HG02973 (cell line): ENCODE results near the gene MICAL2.

Experiments used
- ATAC-seq: cut with Tn5 transposase; IDR thresholded peaks from one replicate; pipeline ENCODE4 v1.9.1; 2021; ENCODE audit warnings: moderate library complexity; ENCODE audit not compliant: unreplicated experiment

The MICAL2 gene

DNA sequence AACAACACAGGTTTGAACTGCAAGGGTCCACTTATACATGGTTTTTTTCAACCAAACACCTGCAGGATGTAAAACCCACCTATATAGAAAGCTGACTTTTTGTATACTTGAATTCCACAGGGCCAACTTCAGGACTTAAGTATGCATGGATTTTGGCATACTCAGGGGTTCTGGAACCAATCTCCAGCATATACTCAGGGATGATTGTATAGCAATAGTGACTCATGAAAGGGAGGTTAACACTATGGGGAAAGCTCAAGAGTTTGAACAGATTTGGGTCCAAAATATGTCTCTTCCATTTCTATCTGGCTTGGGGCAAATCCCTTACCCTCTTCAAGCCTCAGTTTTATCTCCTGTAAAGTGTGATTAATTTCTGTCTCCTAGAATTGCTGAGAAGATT lies 94.9 kb downstream of the MICAL2 start:
- no peak for ATAC-seq

DNA sequence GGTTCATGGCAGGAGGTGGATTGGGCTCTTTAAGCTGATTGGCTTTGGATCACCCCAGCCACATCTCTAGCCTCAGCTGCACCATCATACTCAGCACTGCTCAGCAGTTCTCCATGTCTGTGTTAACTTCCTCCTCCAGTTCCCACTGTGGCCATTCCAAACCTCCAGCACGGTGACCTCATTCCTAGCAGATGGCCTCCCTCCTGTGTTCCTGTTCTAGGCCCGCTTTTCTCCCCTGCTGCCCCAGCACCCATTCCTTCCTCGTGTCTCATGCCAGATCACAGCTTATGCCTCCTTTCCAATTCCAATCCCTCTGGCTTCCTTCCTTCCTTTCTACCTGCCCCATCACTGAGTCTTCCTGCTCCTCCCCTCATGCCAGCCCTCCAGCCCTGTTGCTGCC lies 96.1 kb downstream of the MICAL2 start:
- no peak for ATAC-seq

DNA sequence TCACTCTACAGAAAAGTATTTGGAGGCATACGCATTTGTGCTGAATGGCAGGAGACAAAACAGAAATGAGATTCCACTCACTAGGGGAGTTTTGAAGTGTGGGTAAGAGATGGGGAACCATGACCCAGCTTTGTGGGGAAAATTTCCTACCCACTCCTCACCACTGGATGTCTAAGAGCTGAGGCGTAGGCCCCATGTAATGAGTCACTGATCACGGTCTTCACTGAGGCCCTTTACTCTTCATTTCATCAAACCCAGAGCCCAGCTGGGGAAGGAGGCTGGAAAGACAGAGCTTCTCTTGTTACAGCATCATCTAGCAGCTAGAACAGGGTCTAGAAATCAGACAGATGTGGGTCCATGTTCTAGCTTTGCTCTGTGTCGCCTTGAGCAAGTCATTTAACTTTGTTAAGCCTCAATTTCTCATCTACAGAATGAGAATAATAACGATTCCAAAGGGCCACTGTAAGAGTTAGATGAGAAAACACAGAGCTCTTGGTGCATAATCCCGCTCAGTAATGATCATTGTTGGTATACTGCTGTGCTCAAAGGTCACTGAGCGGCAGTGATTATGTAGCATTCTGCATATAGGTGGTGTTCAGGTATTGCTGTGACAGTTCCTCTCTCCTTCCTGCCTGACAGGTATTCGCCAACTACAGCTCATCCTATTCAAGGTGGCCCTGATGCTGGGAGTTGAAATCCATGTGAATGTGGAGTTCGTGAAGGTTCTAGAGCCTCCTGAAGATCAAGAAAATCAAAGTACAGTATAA lies 97.2 kb downstream of the MICAL2 start:
- no peak for ATAC-seq

DNA sequence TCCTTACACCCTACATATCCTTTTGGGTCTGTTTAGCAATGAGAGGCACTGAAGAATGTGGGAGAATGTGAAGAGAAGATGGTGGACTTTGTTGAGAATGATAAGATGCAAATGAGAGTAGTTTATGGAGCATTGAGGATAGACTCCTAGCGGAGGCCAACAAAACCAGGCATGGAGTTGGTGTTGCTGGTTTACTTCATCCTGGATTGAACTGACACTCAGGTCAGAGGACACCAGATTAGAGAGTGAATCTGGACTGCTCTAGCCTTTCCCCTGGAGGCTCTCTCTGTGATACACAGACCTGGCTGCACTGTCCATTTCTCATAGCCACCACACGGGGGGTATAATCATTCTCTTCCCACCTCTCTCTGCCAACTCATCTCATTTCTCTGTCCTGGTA lies 98.7 kb downstream of the MICAL2 start:
- no peak for ATAC-seq

DNA sequence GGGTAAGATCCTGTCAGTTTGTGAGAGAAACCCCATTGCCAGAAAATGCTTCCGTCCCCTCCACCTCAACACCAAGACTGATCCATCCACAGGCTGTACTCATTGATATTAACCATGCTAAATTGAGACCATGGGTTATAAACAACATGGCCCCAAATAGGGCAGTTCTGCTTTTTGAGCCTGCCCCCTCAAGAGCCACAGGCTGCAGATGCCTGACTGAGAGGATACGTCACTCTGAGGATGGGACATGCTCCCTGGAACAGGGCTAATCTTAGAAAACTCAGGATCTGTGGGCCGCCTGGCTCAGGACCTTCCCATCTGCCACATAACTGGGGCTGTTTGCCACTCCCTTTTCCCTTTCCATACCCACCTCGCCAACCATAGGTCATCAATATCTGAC lies 99.8 kb downstream of the MICAL2 start:
- no peak for ATAC-seq

DNA sequence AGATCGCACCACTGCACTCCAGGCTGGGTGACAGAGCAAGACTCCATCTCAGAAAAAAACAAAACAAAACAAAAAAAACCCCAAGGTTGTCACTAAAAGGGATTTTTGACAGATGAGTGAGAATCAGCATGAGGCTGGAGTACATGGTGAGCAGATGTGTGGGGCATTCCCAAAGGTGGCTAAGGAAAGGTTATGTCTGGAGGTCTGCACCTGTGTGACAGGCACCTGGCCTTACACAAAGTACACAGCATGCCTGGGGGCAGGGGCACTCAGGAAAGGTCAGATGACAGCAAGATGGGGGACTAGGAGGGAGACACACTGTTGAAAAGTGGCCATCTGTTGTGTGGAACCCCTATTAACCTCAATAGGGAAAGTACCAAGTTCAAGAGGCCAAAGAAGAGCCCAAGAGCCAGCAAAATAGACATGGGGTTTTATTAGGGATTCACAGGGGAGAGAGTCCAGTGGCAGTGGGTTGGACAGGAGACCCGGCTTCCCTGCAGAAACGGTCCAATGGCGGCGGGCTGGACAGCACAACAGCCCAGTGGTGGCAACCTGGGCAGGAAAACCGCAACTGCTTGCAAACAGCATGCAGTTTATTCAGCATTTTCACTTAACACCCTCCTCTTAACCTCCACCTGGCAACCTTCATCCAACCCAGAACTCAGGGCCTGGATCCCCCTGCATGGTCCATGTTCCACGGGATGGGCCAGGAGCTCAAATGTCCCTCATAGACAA lies 101.1 kb downstream of the MICAL2 start:
- ATAC-seq: no peak

DNA sequence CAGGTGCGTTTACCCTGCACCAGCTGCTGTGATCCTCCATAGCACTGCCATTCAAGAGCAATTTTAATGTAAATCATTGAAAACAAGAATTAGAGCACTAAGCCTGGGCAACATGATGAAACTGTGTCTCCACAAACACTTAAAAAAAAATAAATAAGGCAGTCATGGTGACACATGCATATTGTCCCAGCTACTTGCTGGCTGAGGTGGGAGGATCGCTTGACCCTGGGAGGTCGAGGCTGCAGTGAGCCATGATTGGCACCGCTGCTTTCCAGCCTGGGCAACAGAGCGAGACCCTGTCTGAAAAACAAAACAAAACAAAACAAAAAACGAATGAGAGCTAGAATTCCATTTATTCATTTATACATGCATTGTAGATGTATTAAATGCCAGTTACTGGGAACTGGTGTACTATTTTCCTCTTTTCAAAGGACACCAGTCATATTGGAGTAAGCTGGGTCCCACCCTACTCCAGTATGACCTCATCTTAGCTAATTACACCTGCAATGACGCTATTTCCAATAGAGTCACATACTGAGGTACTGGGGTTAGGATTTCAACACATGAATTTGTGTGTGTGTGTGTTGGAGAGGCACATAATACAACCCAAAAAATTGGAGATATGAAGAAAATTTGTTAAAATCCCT lies 101.9 kb downstream of the MICAL2 start:
- ATAC-seq: no peak

DNA sequence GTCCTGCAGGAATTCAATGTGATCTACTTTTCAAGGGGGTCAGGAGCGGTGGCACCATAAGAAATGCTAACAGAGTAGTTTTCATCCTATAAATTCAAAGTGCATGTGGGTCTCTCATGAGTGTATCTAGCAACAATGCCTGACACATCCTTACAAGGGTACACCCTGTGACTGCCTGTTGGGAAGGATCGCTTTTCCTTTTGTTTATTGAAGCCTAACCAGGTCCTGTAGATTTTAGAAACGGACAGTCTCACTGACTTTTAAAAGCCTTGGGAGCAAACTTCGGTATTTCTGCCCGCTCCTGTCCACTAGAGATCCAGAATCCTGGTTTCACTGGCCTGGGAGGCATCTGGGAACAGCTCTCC lies 102.4 kb downstream of the MICAL2 start:
- ATAC-seq: no peak

DNA sequence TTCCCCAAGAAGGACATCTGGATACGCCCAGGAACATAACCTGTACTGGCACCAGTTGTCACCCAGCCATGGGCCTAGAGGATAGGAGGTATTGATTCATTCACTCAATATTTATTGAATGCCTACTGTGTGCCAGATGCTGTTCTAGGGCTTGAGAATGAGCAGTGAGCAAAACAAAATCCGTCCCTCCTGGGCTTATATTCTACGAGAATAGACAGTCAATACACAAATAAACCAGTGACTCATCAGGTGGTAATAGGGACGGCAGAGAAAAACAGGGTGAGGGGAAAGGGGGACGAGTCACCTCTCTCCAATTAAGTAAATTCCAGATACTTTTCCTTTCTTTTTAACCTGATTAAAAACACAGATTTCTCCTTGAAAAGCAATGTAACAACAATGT lies 103.5 kb downstream of the MICAL2 start:
- no peak for ATAC-seq

DNA sequence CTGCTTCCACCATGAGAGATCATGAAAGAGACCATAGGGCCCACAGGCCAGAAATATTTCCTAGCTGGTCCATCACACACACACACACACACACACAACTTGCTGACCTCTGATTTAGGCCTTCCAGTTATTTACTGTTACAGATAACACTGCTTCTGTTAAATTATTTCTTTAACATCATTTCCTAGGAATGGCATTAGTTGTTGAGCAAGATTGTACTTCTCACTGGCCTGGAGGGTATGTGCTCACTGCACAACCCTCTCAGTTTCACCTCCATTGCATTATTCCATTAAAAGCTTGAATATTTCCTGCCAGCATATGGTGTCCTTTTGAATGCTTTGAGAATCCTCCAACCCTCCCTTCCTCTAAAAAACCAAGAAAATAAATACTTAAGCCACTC lies 104.4 kb downstream of the MICAL2 start:
- no peak for ATAC-seq

DNA sequence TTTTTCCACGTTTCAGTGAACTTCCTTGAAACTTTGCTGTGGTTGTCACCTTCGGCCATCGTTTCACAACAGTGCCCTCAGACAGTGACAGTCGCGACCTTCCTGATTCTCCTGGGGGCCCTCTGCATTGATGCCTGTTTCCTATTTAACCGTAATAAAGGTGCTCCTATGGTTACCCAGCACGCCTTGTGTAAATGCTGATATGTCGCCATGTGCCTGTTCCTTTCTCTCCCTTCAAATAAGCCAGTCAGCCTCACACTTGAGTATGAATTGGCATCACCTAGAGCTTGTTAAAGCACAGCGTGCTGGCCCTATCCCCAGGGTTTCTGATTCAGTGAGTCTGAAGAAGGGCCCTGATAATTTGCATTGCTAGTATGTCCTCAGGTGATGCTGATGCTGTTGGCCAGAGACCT lies 104.8 kb downstream of the MICAL2 start:
- no peak for ATAC-seq

DNA sequence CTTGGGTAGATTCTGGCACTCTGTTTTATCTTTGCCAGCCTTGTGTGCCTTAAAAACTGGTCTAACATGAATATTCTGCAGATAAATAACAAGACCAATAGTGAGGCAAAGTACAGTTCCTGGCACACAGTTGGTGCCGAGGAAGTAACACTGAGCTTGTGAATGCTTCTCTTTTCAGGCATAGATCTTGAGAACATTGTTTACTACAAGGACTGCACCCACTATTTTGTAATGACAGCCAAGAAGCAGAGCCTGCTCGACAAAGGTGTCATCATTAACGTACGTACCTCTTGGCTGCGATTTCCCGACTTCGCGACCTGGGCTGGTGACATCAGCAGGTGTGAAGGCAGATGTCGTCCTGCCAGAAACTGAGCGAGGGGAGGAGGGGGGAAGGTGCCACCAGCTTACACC lies 105.7 kb downstream of the MICAL2 start:
- no peak for ATAC-seq

DNA sequence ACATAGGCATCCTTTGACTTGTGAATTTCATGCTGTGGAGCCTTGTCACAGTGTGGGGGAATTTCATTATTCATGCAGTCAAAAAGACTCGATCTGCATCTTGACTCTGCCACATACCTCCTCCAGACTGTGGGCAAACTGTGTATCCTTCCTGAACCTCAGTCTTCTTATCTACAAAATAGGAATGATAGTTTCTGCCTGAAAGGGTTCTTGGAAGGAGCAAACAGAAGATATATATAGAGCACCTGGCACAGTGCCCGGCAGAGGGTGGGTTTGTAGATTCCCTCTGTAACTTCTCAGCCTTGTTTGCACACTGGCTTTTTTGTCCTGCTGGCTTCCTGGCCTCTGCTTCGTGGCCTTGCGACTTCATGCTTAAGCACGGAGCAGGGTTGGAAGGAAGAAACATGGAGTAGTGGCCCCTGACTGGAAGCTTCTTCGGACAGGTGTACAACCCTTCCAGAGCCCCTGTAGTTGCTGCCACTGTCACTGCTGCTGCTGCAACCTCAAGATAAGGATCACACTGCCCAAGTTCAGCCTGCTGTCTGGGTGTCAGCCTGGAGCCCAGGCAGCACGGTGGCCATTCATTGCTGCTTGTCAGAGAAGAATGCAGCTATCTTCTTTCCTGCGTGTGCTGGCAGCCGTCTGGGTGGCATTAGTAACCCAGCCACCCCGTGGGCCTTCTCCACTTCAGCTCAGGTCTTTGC lies 106.4 kb downstream of the MICAL2 start:
- no peak for ATAC-seq

DNA sequence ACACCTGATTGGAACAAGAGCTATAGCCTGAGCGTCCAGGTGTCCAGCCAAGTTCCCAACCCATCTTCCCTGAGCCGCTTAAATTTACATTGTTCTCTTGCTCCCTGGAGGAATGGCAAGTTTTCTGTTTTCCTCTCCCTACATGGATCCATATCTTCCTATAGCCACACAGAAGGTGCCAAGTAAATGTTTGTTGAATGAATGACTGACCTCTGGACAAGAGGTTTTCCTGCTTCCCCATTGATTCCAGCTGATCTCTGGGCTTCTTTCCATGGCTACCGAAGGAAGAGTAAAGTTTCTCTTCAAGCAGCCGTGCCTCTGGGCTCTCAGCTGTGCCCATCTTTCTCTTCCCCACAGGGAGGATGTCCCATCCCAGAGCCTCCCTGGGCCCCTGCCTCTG lies 107.5 kb downstream of the MICAL2 start:
- ATAC-seq: no peak

DNA sequence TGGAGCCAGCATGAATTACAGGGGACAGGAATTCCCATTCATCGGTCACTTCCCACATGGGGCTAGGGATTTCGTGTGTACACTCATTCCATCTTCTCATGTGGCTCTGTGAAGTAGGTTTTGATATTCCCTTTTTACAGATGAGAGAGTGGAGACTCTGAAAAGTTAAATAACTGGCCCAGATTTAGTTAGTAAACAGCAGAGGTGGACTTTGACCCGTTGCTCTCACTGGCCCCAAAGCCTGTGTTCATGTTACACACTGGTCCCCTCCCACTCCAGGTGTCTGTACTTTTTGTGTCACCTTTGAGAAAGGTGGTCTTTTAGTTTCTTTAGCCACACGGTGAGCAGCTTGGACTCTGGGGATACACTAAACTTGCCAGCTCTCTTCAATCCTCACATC lies 108.5 kb downstream of the MICAL2 start:
- no peak for ATAC-seq

DNA sequence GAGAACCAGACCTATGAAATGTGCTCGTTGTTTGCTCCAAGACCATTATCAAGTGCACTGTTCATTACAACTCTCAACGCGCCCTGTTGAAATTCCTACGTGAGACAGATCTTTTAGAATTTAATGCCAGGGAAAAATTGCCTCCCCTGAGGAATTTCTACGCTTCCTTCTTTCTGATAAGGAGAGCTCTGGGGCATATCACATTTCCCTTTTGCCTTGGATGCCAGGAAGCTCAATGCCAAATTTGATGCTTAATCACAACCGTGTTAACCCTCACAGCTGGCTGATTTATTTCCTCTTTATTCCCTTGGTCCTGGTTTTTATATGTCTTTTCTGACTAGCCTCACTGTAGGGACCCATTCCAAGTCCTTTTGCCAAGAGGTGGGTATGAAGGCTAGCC lies 109.4 kb downstream of the MICAL2 start:
- ATAC-seq: no peak

DNA sequence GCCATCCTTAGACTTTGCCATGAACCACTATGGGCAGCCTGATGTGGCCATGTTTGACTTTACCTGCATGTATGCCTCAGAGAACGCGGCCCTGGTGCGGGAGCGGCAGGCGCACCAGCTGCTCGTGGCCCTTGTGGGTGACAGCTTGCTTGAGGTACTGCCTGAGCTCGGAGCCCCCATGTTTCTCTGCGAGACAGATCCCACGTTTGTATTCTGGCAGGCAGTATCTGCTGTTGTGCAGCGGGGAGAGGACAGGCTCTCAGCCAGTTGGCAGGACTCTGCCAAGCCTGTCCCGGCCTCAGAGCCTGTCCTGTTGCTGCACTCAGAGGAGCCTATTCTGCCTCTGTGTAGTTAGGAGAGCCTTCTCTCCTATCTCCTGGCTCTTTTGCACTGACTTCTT lies 109.9 kb downstream of the MICAL2 start:
- no peak for ATAC-seq

DNA sequence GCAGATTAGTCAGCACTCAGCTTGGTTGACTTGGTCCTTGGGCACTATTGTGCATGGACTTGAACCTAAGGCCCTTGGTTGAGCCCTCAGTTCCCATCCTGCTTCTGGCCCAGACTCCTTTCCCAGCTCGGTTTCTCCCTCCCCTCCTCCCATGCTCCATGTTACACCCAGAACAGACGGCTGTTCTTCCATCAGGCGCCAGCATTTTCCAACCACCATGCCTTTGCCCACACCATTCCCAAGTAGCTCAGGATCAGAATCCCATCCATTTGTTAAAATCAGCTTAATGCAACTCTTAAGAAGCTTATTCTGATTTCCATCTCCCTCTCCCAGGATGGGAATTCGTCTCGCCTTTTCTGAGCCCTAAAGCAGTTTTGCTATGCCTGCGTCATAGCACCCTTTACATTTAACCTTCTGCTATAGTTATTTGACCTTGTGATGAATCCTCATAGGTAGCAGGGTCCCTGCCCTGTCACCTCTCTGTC lies 110.7 kb downstream of the MICAL2 start:
- ATAC-seq: no peak

DNA sequence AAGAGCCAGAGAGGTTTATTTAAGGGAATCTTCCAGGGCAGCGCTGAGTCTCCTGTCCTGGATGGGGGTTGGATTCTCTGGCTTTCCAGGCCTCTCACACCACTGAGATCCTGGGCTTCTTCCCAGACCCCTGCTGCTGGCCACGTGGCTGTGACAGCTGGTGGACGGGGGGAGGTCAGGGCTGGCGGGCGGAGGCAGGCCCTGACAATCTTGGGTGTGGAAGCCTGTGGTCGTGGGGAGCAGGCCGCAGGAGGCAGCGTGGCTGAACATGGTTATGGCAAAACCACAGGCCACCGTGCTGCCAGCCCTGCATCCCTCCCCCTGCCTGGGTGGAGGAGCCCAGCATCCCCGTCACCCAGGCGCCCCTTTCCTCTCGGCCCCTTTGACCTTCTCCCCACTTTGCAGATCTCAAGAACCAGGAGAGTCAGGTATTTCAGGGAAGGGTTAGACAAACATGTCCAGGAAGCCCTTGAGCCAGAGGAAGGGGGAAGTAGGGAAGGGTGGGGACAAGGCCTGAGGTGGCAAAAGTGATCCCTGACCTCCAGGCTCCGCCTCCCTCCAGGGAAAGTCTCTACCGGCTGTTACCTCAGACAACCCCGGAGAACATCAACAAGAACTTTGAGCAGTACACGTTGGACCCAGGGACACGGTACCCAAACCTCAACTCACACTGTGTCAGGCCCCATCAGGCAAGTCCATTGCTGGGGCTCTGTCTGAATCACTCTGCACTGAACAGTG lies 111.8 kb downstream of the MICAL2 start:
- no peak for ATAC-seq

DNA sequence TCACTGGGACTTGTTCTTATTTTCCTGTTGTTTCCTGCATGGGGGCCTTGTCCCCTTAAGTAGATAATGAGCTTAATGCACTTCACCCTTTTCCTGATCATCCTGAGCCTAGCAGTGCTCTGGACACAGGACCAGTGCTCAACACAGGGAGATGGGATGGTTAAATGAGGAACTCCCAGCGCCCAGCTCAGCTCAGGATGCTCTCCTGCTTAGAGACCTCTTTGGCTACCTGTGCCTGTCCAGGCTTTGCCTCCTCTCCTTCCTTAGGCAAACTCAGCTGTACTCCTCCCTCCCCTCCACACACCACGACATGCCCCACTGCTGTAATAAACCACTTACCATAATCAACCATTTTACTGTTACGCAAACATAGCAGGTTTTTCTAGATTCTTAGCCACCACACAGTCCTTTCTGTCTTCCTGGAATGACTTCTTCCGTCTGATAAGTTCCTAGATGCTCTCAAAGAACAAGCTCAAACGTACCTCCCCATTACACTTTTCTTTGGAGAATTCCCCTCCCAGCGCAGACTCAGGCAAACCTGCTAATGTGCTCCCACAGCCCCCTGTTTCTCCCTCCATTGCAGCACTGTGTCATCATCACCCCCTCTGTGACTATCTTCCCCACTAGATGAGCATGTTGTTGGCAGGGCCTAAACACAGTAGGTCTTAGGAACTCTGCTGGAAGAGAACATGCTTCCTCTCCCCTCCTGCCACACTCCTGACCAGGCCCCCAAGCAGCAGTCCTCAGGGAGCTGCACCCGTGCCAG lies 113.6 kb downstream of the MICAL2 start:
- ATAC-seq: no peak
